IgD-negative memory B cell (primary cell): ENCODE data around the gene PCDH1. TPM values are rescaled to one million over a fixed set of nuclear protein-coding genes. Genes with fewer than 3 reads are reported as not detected.

Experiments
- H3K27ac Mint-ChIP-seq, 3 donors: one replicate each; pipeline ENCODE4 v1.8.0; 2020 to 2022; ENCODE audit warnings: mild to moderate bottlenecking in 3 of 3, mixed read lengths in 3 of 3, moderate library complexity in 1 of 3
- H3K27me3 Mint-ChIP-seq: one replicate; pipeline ENCODE4 v1.8.0; 2021; ENCODE audit warnings: mixed read lengths
- H3K36me3 Mint-ChIP-seq: one replicate; pipeline ENCODE4 v1.8.0; 2020; ENCODE audit warnings: mild to moderate bottlenecking, mixed read lengths
- H3K4me1 Mint-ChIP-seq, 3 donors: one replicate each; pipeline ENCODE4 v1.8.0; 2020 to 2022; ENCODE audit warnings: mixed read lengths in 3 of 3, mild to moderate bottlenecking in 1 of 3
- H3K4me3 Mint-ChIP-seq, 4 donors: one replicate each; pipeline ENCODE4 v1.8.0; 2020 to 2022; ENCODE audit warnings: mild to moderate bottlenecking in 4 of 4, mixed read lengths in 4 of 4, moderate library complexity in 3 of 4
- H3K9me3 Mint-ChIP-seq, 3 donors: one replicate each; pipeline ENCODE4 v1.8.0; 2020 to 2021; ENCODE audit warnings: mixed read lengths in 3 of 3, mild to moderate bottlenecking in 1 of 3
- polyA plus RNA-seq: library from polyadenylated mRNA; unstranded; fragments of 300-500 nt; fragmentation: Illumina TruSeq; gene quantifications from one replicate; pipeline ENCODE4 v1.2.3, GENCODE V29; 2021

Gene PCDH1
- polyA plus RNA-seq, 1 donor from 2014 or later: 0.10 TPM

DNA sequence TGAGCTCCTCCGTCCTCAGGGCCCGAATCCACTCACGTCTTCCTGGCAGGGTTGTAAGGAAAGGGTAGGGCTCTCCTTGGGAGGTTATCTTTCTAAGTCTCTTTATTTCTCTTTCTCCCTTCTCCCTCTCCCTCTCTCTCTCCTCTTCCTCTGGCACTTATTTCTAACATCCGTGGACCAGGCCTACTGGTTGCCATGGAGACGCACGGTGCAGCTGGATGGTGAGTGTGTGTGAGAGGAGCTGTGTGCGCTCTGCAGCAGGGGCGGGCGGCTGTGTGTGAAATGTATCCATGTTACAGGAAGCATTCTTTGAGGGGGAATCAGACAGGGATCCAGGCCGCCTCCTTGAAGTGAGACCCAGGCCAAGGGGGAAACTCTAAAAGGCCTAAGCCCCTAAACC lies 32.2 kb downstream of the PCDH1 start:
- Mint-ChIP-seq H3K27ac (no peak overlapping the region), H3K36me3 (no peaks in the 10 kb centered on the region), H3K4me1 (peaks cover 4 to 6% (median 6%) of the 10 kb centered on the region in 3 donors), H3K4me3 (no peak overlapping the region), H3K9me3 (no peaks in the 10 kb centered on the region), H3K27me3 (peaks cover 20% of the 10 kb centered on the region)

DNA sequence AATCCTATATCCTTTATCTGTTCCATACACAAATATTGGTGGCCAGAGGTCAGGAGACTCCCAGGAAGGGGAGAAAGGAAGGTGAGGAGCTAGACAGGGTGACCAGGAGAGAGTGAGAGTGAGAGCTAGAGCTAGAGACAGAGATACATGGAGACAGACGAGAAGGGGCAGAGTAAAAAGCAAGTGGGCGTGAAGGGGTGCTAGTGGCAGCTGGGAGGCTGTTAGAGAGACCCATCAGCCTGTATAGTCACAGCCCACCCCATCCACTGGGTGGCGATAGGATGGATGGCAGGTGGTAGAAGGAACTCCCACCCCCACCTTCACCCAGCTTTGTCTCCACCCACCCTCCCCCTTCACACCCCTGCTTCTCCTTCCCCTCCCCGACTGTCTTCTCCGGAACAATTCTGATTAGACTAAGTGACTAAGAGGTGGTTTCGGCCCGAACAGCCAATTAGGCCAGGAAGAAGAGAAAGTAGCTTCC lies 32.8 kb downstream of the PCDH1 start:
- Mint-ChIP-seq H3K4me3 (no peak overlapping the region), H3K9me3 (no peaks in the 10 kb centered on the region), H3K36me3 (no peaks in the 10 kb centered on the region), H3K27me3 (peaks cover 25% of the 10 kb centered on the region), H3K4me1 (peaks cover 4 to 6% (median 6%) of the 10 kb centered on the region in 3 donors), H3K27ac (no peak overlapping the region)

DNA sequence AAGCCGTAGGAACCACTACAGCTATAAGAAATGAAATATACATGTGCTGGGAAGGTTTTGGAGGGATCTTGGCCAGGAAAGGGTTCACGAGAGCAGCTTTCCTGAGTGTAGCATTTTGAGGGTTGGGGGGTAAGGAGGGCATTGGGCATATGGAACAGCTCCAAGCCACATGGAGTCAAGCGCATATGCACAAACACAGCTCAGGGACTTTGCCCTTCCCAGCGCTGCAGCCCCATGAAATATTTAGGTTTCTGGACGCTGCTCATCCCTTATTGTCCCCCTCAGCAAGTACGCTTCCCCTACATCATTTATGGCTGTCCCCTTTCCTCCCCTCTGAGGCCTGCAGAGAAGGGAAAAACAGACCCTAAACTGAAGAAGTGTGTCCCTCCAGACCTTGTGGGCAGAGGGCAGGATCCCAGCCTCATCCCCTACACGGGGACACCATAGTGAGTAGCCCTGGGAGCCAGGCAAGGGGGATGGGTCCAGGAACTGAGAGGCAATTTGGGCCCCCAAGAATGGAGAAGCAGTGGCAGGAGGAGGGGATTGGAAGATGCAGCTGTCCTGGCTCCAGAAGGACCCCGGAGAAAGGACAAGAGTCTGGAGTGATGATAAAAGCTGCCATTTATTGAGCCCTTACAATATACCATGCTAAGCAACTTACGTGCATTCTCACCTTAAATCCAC lies 33.7 kb downstream of the PCDH1 start:
- H3K9me3 Mint-ChIP-seq: no peaks in the 10 kb centered on the region
- no peak overlapping the region for H3K4me3 Mint-ChIP-seq
- no peak overlapping the region for H3K27ac Mint-ChIP-seq
- no peaks in the 10 kb centered on the region for H3K36me3 Mint-ChIP-seq
- peaks cover 27% of the 10 kb centered on the region for H3K27me3 Mint-ChIP-seq
- H3K4me1 Mint-ChIP-seq: peaks cover 4 to 6% (median 5%) of the 10 kb centered on the region in 3 donors

DNA sequence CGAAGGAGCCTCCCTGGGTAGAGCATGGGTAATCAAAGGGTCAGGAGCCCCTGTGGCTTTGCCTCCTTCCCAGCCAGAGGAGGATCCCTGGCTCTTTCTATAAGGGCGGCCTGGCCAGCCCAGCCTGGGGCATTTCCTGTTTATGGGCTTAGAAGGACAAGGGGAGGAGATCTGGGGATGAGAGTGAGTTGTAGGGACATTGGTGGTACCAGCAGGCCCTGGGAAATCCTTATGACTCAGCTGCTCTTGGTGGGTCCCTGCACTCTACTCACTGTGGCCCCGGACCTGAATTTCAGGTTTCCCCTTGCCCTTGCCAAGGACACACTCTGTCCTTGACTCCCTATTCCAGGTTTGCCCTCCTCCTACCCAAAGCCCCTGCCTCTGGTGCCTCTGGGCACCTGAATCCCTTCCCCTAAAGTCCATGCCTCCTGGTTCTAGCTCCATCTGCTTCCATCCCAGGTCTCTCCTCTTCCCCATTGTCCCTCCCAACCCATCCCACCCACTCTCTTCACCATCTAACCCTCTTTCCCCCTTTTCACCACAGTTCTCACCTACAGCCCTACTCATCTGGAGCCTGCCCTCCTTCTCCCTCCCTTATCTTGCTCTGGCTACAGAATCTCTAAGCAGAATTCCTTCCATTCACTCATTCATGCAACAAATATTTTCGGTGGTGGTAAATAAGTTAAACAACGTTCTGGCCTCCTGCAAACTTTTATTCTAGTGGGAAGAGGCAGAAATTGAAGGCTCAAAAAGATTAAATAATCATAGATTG lies 34.9 kb downstream of the PCDH1 start:
- H3K27ac Mint-ChIP-seq: no peak overlapping the region

DNA sequence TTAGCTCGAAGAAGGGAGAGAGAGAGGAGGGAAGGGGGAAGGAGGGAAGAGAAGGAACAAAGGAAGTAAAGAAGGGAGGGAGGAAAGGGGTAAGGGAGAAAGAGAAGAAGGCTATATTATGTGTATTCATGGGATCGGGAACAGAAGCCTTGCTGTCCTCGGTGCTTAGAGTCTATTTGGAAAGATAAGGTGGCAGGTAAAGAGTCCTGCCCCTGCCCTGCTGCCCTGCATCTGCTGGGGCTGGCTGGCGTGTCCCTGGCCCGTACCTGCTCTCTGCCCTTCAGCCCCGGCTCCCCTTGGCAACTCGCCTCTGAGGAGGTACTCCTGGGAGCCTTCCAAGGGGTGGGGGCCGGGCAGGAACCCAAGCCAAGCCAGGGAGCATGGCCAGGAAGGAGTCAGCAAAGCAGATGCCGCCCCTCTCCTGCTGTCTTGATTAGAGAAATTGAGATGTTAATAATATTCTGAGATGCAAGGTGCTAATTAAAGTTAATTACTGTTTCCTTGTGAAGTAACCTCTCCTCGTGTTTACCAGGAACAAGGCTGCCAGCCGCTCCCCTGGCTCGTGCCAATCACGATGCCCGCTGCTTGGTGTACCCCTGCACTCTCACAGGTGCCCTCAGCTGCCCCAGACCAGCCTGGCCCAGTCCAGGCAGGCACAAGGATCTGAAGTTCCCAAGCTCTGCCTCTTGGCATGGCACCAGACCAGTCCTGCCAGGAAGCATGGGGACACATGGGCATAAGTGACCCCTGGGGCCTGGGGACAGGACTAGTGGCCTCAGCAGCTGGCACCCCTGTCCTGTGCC lies 36.6 kb downstream of the PCDH1 start:
- no peak overlapping the region for H3K4me3 Mint-ChIP-seq
- no peaks in the 10 kb centered on the region for H3K9me3 Mint-ChIP-seq
- peaks cover 5 to 10% (median 7%) of the 10 kb centered on the region in 3 donors for H3K4me1 Mint-ChIP-seq
- H3K27ac Mint-ChIP-seq: no peak overlapping the region
- no peaks in the 10 kb centered on the region for H3K36me3 Mint-ChIP-seq
- H3K27me3 Mint-ChIP-seq: peaks cover 44% of the 10 kb centered on the region

More for the DNA sequence above, 34.9 kb downstream of the PCDH1 start:
- Mint-ChIP-seq H3K9me3 (no peaks in the 10 kb centered on the region), H3K27me3 (peaks cover 34% of the 10 kb centered on the region), H3K4me1 (peaks cover 5 to 10% (median 7%) of the 10 kb centered on the region in 3 donors), H3K4me3 (no peak overlapping the region), H3K36me3 (no peaks in the 10 kb centered on the region)

DNA sequence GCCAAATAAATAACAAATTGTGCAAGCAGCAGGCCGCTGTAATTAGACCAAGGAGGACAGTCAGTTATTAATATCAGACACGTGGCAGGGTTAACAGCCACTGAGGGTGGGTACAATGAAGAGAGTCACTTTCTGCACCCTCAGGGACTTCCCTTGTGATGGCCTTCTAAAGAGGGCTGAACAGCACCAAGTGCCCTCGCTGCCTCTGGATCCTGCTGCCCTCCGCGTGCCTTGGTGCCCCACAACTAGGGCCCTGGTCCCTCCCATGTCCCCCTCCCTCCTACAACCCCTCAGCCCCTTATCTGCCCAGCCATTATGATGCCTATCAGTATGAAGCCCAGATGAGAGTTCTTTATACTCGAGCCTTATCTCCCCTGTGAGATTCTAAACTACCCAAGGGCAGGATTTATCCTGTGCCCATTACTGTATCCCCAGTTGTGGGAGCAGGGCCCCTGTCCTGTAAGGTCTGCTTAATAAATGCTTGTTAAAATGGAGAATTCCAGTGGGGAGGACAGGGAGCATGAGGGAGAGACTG lies 37.3 kb downstream of the PCDH1 start:
- H3K27ac Mint-ChIP-seq: no peak overlapping the region
- H3K36me3 Mint-ChIP-seq: no peaks in the 10 kb centered on the region
- peaks cover 42% of the 10 kb centered on the region for H3K27me3 Mint-ChIP-seq
- H3K9me3 Mint-ChIP-seq: no peaks in the 10 kb centered on the region
- H3K4me3 Mint-ChIP-seq: no peak overlapping the region
- peaks cover 5 to 10% (median 9%) of the 10 kb centered on the region in 3 donors for H3K4me1 Mint-ChIP-seq

DNA sequence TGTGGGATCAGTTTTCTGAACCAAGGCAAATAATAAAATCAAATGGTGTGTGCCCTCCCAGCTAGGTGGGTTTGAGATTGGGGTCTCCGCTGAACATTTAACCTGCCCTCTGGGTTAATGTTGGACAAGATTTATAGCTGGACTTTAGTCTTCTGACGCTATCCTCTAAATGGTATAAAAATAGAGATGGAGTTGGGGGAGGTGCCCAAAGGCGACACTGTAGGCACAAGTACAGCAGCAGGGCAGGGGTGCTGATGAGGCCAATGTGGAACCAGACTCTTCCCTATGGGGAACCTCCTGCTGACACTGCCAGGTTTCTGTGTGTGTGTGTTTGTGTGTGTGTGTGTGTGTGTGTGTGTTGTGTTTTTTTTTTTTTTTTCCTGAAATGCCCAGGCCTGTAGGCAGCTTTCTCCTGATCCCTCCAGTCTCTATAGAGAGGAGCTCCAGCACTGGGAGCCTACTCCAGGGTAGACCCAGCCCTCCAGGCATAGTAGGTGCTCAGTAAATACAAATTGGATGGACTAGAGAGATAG lies 37.9 kb downstream of the PCDH1 start:
- Mint-ChIP-seq H3K9me3 (no peaks in the 10 kb centered on the region), H3K27ac (no peak overlapping the region), H3K36me3 (no peaks in the 10 kb centered on the region), H3K4me3 (no peak overlapping the region), H3K27me3 (peaks cover 42% of the 10 kb centered on the region), H3K4me1 (peaks cover 5 to 10% (median 8%) of the 10 kb centered on the region in 3 donors)

DNA sequence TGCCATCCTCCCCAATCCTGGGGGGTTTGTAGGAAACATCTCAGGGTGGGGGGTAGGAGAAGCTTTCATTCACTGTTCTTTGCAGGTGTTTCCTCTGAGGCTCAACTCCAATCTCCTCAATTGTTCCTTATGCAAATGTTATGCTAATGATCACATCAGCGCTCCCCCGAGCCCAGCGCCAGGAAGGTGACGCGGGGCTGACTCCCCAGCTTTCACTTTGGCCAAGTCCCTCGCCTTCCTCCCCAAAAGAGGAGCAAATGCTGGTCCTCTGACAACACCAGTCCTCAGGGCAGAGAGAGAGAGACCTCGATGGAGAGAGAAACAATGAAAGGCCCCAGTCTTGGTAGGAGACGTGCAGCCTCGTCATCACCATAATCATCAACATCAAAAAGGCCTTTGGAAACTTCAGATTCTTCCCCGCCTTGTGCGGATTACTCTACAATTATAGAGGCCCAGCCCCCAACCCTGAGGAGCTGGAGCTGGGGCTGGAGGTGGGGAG lies 39.1 kb downstream of the PCDH1 start:
- peaks cover 5 to 10% (median 8%) of the 10 kb centered on the region in 3 donors for H3K4me1 Mint-ChIP-seq
- H3K27me3 Mint-ChIP-seq: peaks cover 39% of the 10 kb centered on the region
- H3K9me3 Mint-ChIP-seq: no peaks in the 10 kb centered on the region
- no peak overlapping the region for H3K27ac Mint-ChIP-seq
- no peaks in the 10 kb centered on the region for H3K36me3 Mint-ChIP-seq
- H3K4me3 Mint-ChIP-seq: peak overlapping the region; percentile 55 to 73 (median 62)

DNA sequence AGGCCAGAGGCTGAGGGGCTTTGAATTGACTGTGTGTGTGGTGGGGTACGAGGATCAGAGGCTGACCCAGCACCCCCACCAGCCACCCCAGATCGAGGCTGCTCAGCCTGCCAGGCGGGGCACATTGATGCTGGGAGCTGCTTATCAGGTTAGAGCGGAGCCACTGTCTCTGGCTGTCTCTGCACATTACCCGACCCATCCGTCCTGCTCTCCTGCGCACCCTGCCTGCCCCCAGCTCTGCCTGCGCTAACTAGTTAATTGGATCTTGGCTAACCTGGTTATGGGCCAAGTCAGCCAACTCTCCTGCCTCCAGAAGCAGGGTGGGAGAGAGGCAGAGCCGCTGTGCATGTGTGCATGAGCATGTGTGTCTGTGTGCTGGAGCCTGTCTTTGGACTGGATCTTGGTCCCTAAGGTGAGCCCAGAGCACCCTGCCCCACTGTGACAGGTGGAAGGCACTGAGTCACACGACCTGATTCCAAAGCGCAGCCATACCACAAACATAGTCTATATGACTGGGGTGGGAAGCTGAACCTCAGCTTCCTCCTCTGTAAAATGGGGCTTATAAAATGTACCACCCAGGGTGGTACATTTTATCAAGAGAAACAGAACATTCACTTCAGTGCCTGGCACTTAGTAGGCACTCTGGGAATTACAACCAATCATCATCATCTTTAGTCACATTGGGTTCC lies 39.7 kb downstream of the PCDH1 start:
- Mint-ChIP-seq H3K4me3 (peak overlapping the region in 1 of 4 donors; percentile 59), H3K27me3 (peaks cover 33% of the 10 kb centered on the region), H3K9me3 (no peaks in the 10 kb centered on the region), H3K27ac (no peak overlapping the region), H3K36me3 (no peaks in the 10 kb centered on the region), H3K4me1 (peaks cover 5 to 10% (median 8%) of the 10 kb centered on the region in 3 donors)

DNA sequence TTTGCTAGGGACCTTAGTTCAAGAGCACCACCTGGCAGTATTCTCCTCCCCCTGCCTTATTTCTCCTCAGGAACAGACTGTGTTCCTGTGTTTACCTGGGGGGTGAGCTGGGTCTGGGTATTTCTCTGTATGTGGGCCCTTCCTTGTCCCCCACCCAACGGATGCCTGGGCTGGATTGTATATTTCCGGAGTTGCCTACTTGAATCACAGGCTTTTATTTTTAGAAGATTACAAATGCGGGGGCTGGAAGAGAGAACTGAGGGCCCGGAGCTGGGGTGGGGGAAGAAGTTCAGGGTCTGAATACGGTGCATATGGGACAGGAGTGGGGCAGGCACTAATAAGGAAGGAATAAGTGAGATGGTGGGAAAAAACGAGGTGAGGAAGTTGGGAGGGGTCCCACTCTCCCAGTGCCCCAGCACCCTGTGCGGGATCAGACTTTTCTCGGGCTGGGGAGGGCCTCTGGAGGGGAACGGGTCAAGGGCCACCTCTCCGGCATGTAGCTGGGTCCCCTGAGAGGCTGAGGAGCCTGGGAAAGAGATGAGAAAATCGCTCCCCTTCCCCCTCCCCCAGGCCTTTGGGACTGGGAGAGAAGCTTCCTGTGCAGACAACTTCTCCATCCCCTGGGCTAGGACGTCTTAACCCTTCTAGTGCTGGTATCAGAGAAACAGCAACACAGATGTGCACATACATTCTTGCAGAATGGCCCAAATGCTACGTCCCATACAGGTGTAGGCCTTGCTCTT lies 42.1 kb downstream of the PCDH1 start:
- no peaks in the 10 kb centered on the region for H3K9me3 Mint-ChIP-seq
- peaks cover 5 to 10% (median 8%) of the 10 kb centered on the region in 3 donors for H3K4me1 Mint-ChIP-seq
- H3K27me3 Mint-ChIP-seq: peaks cover 35% of the 10 kb centered on the region
- peaks cover 2% of the 10 kb centered on the region for H3K36me3 Mint-ChIP-seq
- no peak overlapping the region for H3K4me3 Mint-ChIP-seq
- H3K27ac Mint-ChIP-seq: no peak overlapping the region

DNA sequence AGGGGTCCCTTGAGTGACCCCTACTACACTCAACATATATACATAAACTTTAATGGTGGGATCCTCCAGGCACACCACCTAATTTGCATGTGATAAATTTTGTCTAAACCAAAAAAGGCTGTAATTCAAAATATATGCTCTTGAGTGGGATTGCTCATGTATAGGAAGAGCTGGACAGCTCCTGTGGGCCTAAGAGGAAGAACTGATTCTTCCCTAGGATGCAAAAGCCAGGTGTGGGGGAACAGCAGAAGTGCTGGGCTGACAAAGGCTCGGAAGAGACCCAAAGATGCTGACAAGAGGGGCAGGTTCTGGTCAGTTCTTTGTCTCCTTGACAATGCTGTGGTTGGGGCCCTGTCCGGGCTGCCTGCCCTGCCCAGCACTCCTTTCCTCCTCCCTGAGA lies 43.9 kb downstream of the PCDH1 start:
- H3K4me1 Mint-ChIP-seq: peaks cover 5 to 10% (median 8%) of the 10 kb centered on the region in 3 donors
- peaks cover 34% of the 10 kb centered on the region for H3K27me3 Mint-ChIP-seq
- no peaks in the 10 kb centered on the region for H3K9me3 Mint-ChIP-seq
- no peak overlapping the region for H3K4me3 Mint-ChIP-seq
- no peak overlapping the region for H3K27ac Mint-ChIP-seq
- peaks cover 2% of the 10 kb centered on the region for H3K36me3 Mint-ChIP-seq

DNA sequence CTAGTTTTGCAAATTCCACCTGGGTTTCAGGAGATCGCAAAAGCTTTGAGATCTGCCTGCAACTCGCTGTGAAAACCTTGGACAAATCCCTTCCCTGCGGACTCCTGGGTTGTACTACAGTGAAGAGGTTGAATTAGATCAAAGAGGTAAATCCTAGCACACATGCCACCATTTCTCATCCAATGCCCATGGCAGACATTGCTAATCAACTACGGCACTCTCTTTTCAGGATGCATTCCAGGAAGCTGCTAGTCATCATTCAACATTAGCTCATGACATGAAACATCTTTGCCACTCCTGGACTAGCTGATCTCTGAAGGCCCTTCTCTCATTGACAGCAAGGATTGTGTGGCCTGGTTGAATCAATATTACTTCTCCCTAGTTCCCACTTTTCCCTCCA lies 46.1 kb downstream of the PCDH1 start:
- H3K36me3 Mint-ChIP-seq: peaks cover 2% of the 10 kb centered on the region
- H3K27me3 Mint-ChIP-seq: peaks cover 19% of the 10 kb centered on the region
- H3K4me3 Mint-ChIP-seq: no peak overlapping the region
- H3K9me3 Mint-ChIP-seq: no peaks in the 10 kb centered on the region
- H3K4me1 Mint-ChIP-seq: peaks cover 0 to 3% (median 0%) of the 10 kb centered on the region in 3 donors
- no peak overlapping the region for H3K27ac Mint-ChIP-seq

DNA sequence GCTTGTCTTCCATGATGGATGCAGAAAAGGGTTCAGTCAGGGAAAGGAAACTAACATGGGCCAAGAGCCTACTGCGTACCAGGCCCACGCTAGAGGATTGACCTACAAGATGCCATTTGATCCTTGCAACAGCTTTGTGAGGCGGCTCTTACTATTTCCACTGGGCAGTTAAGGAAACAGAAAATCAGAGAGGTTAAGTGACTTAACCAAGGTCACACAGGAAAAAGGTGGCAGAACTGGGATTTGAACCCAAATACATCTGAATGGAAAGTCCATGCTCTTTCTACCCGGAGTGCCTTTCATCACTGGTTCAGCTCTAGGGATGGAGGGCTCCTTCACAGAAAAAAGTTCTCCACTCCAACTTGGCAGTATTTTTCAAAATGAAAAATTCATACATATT lies 50.0 kb downstream of the PCDH1 start:
- Mint-ChIP-seq H3K4me1 (no peaks in the 10 kb centered on the region), H3K9me3 (no peaks in the 10 kb centered on the region), H3K27me3 (peaks cover 15% of the 10 kb centered on the region), H3K4me3 (no peak overlapping the region), H3K36me3 (peaks cover 2% of the 10 kb centered on the region), H3K27ac (no peak overlapping the region)
